A204.1 (cell line): Measurements from ENCODE around the gene AGAP1.

ENCODE experiments used
- FAIRE-seq: peaks from 2 replicates; lab custom pipeline; 2012; peaks lifted over from hg19 to GRCh38; lab: Jason Lieb, UNC

Gene AGAP1

DNA sequence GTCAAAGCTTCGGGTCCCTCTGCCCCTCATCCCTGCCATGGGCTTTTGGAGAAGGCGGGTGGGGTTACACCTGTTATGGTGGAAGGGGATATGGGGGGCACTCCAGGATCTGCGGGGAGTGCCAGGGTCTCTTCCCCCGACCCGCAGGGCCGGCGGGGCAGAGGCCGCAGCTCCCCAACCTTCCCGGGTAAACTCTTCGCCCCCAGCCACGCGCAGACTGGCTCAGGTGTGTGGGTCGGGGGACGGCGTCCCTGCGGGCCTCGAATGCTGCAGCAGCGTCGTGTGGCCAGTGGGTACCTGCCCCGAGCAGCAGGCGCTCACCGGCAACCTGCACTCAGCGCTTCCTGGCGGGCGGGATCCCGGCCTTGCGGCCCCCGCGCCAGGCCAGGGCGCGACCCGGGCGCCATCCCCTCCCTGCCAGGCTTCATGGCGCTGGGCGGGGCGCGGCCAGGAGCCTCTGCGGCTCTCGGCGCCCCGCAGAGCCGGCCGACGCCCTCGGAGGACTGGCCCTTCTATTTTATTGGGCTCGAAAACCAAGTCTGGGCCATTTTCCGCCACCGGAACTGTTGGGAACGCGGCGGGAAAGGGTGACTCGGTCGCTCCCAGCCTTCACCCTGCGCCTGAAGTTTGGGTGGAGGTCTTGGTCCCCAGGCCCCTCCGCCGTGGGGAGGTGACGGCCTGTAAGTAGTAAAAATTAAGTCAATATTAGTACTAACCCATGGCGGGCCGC, 669.8 kb downstream of the AGAP1 start:
- no peak for FAIRE-seq

DNA sequence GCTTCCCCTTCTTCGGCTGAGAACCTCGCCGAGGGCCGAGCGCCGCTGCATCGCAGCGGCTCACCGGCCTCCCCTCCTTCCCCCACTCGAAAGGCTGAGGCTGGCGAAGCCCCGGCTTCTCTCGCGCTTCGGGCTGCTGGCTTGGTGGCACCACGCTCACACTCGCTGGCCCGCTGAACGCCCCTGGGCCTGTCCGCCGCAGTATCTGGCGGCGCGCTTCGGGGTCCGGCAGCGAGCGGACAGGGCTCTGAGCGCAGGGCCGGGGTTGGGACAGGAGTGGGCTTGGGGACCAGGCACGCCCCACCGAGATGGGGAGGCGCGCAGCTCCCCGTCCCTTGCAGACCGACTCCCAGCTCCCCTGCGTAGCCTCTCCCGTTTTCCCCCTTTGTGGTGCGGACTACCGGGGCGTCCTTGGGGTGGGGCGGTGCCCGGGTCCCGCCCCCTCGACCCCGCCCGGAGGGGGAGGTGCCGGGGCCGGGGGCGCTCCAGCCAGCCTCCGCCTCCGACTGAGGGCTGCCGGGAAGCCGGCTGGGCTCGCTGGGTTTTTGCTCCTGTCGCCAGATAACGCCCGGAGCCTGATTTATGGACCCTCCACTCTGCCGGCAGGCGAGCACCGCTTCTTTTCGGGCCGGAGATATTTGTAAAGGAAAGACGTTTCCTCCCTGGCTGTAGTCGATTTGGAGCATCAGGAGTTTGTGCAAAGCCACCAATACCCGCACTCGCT, 670.5 kb downstream of the AGAP1 start:
- no peak for FAIRE-seq

DNA sequence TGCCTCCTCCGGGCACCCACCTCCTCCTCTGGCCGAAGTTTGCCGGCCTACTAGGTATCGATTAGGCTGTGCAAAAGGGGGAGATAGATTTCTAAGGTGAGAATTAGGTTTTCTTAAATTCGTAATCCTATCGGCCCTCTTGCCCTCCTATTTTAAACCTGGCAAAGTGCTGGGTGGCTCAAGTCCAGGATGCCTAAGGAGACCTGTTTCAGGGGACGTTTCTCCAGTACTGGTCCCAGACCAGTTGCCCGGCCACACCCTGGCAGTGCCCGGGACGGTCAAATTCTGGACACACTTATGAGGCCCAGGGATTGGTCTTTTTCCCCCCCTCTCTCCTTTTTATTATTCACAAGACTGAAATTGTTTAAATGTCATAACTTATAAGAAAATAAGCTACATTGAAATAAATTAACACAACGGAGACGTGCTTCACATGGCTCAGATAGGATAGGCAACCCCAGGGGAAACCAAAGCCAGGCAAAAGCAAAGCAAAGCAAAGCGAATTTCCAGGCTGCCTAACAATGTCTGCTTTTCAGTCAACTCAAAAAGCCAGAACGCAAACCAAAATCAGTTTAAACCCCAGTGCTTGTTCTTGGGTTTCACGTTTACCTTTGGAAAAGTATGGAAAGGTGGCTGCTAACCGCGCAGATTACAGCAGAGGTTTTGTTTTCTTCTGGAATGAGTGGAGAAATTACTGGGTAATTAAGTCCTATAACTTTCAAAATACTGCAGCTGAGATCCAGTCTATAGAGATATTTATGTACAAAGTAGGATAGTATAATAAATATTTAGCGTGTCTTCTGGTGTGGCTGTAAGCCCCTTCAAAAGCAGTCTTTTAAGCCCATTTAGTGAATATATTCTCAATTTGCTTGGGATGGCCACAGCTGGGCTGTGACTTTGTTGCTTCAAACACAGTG, 671.3 kb downstream of the AGAP1 start:
- no peak for FAIRE-seq

DNA sequence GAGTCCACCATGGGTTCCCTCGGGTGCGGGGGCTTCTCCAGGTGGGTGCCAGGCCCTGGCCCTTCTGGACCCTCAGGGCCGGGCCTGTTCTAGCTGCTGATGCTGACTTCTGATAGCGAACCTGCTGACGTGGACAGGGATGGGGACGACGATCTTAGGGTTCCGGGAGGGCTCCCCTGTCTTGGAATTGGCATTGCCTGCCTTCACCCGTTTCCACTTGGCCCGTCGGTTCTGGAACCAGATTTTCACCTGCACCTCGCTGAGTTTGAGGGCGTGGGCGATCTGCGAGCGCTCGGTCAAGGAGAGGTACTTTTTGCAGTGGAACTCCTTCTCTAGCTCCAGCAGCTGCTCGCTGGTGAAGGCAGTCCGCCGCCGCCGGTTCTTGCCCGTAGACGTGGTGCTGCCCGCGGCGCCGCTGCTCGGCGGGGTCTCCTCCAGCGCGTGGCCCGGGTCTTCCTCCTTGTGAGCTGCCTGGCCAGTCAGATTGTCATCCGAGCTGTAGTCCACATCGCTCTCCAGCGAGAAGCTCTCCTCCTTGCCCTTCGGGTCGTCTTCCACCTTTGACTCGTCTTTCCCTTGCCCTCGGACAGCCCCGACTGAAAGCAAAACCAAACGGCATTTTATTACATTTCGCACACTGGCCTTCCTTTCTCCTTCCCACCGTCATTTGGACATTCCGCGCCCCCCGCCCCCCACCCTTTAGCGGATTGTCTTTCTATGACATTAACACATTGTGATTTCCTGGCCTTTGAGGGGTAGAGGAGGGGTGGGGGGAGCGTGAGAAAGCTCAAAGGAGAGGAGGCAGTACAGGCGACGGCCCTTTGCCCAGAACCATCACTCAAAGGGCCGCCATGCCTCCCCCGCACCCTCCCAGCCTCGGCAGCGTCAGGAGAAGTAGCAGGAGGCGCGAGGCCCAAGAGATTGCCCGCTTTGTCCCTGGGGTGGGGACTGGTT, 672.3 kb downstream of the AGAP1 start:
- no peak for FAIRE-seq

DNA sequence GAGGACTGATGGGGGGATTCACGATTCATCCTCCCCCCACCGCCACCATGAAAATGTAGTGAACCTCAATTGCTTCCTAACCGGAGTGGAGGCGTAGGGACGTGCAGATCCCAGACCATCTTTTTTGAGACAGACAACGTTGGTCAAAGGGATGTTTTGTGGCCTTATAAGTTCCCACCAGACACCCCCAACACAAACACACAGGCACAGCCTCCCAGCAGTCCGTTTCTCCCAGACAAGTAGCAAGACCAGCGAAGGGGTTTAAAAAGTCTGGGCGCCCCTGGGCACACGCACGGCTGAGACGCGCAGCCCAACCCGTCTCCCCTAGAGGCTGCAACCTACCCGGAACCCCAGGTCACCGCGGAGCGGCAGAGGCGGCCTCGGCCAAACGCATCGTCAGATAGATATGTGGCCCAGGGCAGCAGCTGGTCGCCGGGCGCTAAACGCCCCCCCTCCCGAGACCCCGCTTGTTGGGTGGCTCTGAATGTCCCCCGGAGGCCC, 673.0 kb downstream of the AGAP1 start:
- FAIRE-seq: no peak

DNA sequence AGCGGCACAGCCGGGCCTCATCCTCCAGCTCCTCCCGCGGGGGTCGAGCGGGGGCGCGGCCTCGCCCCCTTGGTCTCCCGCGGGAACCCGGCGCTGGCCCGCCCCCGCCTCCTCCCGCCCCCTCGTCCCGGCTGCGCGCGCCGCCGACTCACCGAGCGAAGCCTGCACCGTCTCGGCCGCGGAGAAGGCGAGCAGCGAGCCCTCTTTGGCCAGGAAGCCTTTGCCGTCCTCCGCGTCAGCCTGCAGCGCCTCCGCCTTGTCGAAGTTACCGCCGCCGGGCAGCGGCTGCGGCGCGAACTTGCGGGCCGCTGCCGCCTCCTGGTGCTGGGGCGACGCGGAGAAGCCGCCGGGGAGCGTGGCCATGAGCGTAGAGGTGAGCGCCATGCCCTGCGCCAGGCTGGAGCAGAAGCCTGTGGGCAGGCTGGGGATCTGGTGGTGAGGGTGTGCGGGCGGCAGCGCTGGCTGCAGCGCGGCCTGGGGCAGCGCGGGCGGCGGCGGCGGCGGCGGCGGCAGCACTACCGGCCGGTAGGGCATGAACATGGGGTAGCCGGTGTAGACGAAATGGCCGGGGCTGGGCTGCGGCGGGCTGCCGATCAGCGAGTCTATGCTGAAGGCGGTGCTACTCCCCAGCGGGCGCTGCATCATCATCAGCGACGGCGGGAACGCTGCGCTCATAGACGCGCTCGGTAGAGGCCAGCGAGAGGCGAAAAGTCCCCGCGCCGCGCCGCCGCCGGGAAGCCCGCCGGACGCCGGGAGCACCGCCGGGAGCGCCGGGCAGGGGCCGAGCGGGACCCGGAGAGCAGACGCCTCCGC, 673.7 kb downstream of the AGAP1 start:
- FAIRE-seq: no peak

DNA sequence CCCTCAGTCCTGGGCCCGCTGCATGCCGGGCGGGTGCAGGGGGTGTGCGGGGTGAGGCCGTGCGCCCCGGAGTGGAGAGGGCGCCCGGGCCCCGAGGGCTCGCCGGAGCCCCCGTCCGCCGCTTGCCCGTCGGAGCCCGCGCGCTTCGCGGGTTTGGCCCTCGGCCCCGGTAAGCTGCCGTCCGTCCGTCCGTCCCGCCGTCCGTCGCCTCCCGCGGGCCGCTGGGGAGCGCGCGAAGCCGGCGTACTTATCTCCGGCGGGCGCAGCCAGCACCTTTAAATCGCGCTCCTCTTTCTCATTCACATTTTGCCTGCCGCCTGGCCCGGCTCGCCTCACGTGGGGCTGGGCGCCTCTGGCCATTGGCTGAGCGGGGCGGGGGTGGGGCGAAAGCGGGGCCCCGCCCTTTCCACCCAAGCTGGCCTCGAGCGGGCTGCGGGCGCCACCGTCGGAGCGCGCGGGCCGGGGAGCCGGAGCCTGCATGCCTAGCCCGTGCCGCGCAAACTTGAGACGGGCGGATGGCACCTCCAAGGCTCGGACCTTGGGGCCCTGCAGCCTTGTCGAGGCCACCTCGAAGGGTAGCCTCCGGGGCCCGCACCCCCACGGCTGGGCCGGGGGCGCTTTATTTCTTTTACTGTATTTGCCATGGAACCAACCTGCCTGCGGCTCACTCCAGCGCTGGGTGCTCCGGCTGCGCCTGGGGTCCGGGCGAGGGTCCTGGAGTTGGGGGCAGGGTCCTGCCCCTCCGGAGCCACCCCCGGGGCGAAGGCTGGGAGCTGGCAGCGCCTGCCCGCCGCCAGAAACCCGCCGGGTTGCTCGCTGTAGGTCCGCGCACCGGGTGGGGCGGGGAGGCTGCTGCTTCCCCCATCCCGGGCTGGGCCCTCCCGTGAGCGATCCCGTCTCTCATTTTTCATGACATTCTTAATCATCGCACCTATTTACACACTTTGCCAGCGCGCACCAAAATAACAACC, 674.6 kb downstream of the AGAP1 start, which contains the start of gene GBX2:
GBX2 (minus strand) TSS at position 277 of the 971 bp plus-strand sequence. CDS start 415 bp downstream, outside the sequence.
- FAIRE-seq: no peak

DNA sequence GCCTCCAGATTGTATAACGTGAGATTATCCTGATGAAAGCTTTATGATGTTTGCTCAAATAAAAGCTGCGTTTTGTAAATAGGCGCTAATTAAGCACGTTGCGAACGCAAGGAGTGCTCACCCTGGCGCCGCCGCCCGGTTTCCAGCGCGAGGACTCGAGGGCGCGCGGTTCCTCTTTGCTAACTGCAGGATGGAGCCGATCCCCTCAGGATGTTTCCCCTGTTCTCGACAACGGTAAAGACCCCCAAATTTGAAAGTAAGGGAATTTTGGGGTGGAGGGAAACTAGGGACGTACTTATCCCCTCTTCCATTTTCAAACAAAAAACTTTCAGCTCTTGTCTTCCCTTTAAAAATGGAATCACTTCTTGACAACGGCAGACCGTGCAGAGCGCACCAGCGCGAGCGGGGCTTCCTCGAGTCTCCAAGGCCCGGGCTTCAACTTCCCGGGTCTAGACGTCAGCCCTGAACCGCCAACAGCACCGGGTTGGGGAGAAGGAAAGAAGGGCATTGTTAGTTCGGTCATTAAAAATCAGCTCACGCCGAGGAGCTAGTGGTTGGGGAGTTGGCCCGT, 675.4 kb downstream of the AGAP1 start:
- no peak for FAIRE-seq

DNA sequence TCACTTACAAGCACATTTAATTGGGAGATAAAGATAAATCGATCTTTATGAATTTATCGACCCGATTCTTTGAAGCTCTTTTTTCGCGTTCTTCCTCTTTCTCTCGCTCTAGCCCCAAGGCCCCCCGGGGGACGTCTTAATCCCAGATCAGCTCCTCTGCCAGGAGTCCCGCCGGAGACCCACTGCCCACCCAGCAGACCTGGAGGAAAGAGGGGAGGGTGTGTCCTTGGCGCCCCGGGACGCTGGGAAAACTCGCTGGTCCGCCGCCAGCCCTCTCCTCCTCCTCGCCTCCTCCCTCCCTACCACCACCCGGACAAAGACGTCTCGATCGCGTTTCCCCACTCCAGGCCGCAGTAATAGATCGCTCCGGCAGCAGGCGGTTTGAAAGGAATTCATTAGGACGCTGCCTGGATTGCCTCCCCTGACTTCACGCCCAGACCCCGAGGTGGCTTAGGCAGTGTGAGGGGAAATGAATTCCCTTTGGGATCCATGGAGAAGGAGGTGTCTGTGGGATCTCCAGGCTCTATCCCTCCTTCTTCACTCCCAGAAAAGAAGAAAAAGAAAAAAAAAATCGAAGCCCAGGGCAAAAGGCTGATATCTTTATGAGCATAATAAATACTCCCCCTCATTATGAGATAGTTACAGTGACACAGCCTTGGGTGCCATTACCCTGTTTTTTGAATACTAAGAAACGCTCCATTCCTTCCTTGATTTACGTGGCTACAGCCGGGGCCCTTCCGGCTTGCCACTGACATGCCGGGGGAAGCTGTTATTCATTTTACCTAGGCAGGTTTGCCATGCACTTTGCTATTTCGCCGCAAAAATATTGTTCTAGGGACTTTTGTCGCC, 676.1 kb downstream of the AGAP1 start:
- no peak for FAIRE-seq

DNA sequence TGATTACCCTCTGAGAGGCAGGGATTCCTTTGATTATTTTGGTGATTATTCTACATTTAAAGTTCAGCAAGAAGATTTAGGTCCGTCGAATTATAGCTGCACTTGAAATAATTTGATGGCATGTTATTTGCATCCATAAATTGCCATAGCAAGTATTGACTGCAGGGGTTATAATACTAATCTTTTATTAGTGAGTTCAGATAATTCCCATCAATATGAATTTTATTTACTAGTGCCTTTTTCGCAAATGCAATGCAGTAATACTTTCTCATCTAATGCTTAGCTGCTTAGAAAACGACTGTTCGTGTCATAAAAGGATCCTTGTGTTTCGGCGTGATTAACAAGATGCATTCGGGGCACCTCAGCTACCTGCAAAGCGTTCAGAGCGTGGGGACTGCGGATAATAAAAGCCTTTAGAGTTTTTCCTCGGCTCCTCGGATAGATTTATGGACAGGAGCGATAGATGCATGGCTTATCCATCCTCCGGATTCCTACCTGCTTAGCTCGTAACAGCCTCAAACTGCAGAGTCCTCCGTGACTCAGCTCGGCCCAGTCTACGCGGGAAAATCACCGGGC, 676.8 kb downstream of the AGAP1 start:
- FAIRE-seq: no peak

DNA sequence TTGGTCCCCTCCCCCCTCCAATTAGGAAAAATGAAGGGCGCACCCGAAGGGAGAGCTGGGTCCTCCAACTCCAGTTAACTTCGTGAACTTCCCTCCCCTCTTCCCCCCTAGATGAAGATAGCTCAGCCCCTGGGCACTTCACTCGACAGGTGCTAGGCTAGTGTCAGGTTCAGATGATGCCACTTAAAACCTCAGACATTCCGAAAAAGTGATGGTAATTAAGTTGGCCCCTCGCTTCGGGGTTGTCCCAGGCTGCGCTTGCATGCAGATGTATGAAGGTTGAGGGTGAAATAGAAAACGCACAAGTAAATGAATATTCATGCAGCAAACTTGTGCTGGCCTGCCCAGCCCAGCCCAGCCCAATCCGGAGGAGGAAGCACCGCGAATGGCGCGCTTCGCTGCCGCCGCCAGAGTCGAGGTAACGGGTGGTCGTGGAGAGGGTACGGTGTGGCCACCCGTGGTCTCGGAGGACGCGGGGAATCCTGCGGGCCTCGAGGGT, 677.4 kb downstream of the AGAP1 start:
- no peak for FAIRE-seq

DNA sequence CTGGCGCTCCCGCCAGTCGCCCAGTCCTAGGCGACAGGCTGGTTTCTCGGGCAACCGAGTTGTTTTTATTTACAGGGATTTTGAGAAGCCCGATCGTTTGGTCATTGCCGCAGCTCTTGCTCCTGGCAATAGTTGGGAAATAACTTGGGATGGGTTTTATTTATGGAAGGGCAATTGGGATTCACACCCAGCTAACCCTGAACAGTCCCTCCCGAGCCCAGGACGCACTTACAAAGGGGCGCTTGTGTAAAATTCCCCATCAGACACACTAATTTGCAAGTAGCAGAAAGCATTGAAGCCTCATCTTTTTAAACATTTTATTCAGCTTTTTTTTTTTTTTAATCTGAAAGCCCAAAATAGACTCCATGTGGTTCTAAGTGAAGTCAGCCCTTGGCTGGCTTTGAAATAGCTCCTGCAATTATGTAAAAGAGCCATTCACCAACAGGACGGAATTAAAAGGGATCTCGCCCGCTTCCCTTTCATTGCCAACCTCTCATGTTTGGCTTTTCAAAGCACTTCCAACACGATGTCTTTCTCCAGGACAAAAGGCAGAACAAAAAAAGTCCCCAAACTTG, 677.9 kb downstream of the AGAP1 start:
- no peak for FAIRE-seq

DNA sequence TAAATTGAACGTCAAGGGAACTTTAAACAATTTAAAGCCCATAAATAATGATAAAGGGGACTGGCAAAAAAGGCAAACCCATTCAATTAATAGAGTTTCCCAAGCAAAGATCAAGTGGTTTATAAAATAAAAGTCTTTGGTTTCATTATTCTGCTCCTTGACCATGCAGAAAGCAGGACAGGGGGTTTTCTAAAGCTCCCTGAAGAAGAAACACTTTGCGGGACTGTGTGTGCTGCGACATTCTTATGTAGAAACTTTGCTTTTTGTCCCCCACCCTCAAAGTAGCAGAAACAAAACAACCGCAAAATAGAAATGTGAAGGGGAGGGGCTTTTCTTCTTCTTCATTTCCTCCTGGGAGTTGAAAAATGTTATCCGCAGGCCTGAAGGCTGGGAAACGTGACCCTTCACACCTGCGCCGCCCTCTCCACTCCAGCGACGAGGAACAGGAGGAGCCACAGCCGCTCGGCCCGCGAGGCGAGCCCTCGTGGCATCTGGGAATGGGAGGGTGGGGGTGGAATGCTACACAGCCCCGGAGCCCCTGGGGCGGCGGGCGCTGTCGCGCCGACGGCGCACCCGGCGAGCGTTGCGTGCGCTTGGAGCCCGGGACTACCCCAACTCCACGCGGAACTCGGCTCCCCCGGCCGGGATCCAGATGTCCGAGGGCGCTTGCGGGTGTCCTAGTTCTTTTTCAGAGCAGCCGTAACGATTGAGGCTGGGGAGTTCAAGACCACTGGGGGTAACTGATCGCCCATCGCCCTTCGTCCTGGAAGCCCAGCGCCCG, 678.6 kb downstream of the AGAP1 start:
- FAIRE-seq: no peak

DNA sequence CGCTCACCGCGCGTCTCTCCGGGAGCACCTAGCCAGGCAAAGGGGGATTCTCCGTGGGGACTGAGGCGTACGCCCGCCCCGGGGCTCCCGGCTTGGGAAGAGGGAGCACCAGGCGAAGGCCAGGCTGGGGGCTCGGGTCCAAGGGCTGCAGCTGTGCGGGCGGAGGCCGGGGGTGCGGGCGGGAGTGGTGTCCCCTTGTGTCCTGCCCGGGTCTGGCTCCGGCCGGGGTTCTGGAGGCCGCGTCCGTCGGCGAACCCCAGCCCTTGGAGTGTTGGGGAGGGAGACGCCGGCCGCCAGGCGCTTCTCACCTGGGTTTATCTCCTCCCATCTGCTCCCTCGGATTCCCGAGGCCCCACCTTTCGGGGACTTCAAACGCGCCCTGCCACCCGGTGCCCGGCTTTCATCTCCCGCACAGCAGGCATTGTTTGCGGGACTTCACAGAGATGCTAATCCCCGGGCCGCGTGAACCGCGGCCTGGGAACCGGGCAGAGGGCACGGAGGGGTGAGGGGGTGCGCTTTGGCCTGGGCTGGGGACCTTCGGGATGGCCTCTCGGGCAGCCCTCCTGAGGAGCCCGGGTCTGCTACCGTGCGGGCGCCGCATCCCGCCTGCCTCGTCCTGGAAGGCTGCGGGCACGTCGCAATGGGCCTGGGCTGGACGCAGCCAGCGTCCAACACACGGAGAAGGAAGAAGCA, 679.3 kb downstream of the AGAP1 start:
- no peak for FAIRE-seq
